HG03159 (cell line): ENCODE results near the gene SYTL2.

Source experiments
- ATAC-seq: cut with Tn5 transposase; IDR thresholded peaks from one replicate; pipeline ENCODE4 v1.9.1; 2021; ENCODE audit warnings: mild to moderate bottlenecking, moderate library complexity; ENCODE audit not compliant: unreplicated experiment

Gene SYTL2

GRCh38 chr11:85828640-85828978 is 17.7 kb upstream of the SYTL2 start:
- no peak for ATAC-seq

- ATAC-seq = no peak
These were observed 17.1 kb upstream of the SYTL2 start for GRCh38 chr11:85827748-85828639.

GRCh38 chr11:85826116-85826855 is 15.3 kb upstream of the SYTL2 start:
- peak; percentile 60 for ATAC-seq

GRCh38 chr11:85825616-85826015 is 14.7 kb upstream of the SYTL2 start:
- ATAC-seq = no peak

DNA sequence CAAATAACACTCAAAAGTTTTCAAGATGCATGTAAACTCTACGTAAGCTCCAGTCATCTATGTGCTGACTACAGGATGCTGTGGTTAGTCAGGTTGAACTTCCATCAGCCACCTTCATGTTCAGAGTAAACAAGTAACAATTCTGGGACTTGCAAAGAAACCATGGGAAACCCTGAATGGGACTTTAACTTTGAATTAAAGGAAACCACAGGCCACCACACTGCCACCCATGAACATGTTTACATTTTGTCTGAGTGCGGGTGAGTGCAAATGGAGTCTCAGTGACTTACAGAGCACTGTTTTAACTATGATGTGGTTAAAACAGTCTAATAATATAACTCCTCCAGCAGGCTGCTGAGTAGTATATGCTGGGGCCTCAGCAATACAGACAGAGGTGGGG is 12.9 kb upstream of the SYTL2 start:
- no peak for ATAC-seq

GRCh38 chr11:85822814-85823213 is 11.9 kb upstream of the SYTL2 start:
- ATAC-seq = no peak

DNA sequence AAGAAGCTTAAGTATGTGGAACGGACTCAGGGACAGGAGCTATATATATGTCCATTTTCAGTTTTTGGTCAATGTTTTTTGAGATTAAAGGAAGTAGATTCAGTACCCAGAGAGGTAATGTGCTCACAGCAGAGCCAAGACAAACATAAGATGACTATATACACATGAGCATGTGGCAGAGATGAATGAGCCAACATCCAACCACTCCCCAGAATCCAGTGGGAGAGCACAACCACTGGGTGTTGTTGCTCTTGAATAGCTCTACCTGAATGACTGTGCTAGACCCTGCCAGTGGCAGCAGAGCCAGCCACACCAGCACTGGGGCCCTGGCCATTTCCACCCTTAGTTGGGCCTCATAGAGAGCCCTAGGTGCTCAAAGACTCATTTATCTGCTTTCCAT is 10.7 kb upstream of the SYTL2 start:
- no peak for ATAC-seq

DNA sequence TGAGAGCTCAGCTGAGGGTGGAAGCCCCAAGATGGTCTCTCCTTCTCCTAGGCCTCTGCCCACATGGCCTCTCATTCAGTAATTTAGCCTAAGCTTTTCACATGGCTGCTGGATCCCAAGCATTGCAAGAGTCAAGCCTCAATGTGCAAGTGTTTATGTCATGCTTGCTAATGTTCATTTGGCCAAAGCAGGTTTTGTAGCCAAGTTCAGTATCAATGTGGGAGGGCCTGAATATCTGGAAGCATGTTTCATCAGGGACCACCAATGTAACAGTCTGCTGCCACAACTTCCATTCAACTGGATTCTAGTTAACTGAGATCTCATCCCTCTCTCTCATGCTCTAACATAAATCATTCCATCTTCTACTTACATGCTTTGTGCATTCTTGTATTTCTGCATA is 8.5 kb upstream of the SYTL2 start:
- no peak for ATAC-seq

DNA sequence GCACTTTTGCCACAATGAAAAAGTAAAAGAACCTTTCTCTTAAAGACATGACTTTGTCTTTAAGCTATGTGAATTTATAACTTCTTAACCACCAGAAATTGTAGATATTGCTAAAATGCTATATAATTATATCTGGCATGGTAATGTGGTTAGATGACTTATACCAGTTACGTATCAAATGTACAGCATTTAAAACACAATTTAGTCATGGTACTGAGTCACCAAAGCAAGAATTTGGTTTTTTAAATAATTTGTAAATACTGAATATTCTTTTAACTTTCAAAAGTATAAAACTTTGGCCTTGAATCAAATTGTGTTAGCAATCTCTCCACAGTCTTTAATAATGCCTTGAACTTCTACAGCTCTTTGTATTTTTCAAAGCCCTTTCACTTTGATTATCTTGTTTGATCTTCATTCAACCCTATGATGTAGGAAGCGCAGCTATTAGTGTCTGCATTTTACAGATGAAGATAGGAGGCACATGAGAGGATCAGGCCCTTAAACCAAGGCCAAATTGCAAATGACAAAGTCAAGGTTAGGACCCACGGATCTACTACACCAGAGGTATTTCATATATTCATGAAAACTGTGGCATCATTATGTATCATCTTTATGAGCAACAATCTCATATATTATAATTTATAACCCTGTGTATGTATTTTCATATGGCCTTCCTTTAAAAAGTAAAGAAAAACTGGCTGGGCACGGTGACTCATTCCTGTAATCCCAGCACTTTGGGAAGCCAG is 4.4 kb upstream of the SYTL2 start:
- no peak for ATAC-seq

DNA sequence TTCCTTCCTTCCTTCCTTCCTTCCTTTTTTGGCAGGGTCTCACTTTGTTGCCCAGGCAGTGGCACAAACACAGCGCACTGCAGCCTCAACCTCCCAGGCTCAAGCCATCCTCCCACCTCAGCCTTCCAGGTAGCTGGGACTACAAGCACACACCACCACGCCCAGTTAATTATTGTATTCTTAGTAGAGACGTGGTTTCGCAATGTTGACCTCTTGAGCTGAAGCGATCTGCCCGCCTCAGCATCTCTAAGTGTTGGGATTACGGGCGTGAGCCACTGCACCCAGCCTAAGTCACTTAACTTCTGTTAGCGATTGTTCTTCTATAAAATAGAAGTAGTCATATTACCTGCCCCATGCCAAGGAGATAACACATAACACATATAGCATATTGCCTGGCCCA is 2.8 kb upstream of the SYTL2 start:
- ATAC-seq = no peak

GRCh38 chr11:85811624-85812023 is 683 bp upstream of the SYTL2 start:
- no peak for ATAC-seq

DNA sequence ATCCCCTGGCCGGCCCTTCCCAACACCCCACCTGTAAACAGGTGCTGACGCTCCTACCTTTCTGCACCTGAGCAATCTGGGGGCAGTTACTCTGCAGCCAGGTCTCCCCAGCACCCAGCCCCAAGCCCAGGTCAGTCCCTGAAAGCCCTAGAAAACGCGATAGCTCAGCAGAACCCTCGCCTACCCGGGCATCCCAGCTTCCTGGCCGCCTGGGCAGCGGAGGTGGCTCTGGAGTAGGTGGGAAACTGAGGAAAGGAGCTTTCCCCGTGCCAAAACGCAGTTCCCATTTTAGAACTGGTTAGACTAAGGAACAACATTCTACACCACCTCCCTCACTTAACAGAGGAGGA is 445 bp downstream of the SYTL2 start:
- ATAC-seq = no peak

GRCh38 chr11:85809863-85810262 is 1.1 kb downstream of the SYTL2 start:
- ATAC-seq = no peak

DNA sequence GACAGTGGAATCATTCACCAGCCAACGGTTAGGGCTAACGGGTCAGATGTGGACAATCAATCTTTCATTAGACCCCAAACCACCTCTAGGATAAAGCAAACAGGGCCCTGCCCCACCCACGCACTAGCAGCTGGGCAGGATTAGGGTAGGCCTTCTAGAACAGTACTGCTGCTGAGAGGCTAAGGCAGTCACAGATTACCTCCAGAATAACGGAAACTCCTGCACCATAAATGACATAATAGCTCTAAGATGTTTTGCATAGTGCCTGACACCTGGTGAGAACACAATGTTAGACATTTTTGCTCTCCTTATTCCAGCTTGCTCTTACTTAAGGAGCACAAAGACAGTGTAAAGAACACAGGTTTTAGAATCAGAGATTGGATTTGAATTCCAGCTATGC is 1.8 kb downstream of the SYTL2 start:
- peak; percentile 66 for ATAC-seq

DNA sequence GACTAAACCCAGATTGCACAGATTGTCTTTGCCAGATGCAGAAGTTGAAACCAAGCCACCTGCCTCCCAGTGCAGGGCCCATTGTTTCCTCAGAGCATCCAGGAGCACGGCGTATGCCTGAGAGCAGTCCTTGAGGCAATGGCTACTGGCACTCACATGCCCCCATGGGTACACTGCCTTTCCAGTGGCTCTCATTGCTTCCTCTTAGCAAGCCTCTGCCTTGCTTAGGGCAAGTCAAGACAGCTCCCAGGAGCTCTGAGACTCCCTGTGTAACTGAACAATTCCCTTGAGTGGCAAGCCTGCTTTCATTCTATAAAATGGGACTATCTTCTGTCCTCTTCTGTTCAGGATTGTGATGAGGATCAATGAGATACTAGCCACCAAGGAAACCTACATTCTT is 4.1 kb downstream of the SYTL2 start:
- no peak for ATAC-seq

GRCh38 chr11:85806016-85806415 is 4.9 kb downstream of the SYTL2 start:
- ATAC-seq = no peak

GRCh38 chr11:85805387-85805786 is 5.6 kb downstream of the SYTL2 start:
- no peak for ATAC-seq

- no peak for ATAC-seq
These were observed 7.0 kb downstream of the SYTL2 start for GRCh38 chr11:85803920-85804319.

- no peak for ATAC-seq
These were observed 7.6 kb downstream of the SYTL2 start for GRCh38 chr11:85803303-85803702.

DNA sequence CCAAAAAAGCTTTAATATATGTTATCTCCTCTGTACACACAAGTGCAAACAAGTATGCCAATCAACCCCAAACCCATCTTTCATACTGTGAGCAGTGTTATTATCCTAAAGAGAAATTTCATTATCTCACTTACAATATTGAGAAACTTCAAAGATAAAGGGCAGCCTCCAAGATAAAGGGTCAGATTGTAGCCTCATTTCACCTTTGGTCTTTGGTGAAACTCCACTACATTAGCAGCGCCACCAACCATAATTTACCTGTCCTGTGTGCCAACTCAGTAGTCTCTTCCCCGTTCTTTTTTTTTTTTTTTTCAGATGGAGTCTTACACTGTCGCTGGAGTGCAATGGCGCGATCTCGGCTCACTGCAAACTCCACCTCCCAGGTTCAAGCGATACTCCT is 9.4 kb downstream of the SYTL2 start:
- ATAC-seq = no peak

GRCh38 chr11:85800595-85801342 is 10.2 kb downstream of the SYTL2 start:
- ATAC-seq = no peak
